Stimulated activated CD4-positive, alpha-beta T cell treated with anti-CD3 and anti-CD28 coated beads, Interleukin-4, amount 100 ng/mL, for 24 hours (primary cell): Measurements from ENCODE around the gene SUN1.

Source experiments
- DNase-seq: peaks from one replicate; pipeline ENCODE4 v3.0.0-alpha.2; 2020

The SUN1 gene

GRCh38 chr7:879706-880105 is 47.4 kb downstream of the SUN1 start:
- no peak for DNase-seq

GRCh38 chr7:880450-880849 is 48.2 kb downstream of the SUN1 start:
- DNase-seq: no peak

GRCh38 chr7:881441-882234 is 49.4 kb downstream of the SUN1 start:
- DNase-seq: no peak

- DNase-seq: no peak
These were observed 50.2 kb downstream of the SUN1 start for GRCh38 chr7:882336-883035.

GRCh38 chr7:883055-884021 is 51.1 kb downstream of the SUN1 start:
- DNase-seq: no peak

GRCh38 chr7:884191-885003 is 52.1 kb downstream of the SUN1 start:
- DNase-seq: no peak

GRCh38 chr7:885261-885892 is 53.1 kb downstream of the SUN1 start:
- no peak for DNase-seq

- no peak for DNase-seq
These were observed 53.8 kb downstream of the SUN1 start for GRCh38 chr7:885893-886625.

GRCh38 chr7:886626-887487 is 54.6 kb downstream of the SUN1 start:
- no peak for DNase-seq

GRCh38 chr7:887488-887820 is 55.2 kb downstream of the SUN1 start:
- DNase-seq: no peak

GRCh38 chr7:888081-889024 is 56.1 kb downstream of the SUN1 start:
- DNase-seq: no peak

GRCh38 chr7:889025-889390 is 56.7 kb downstream of the SUN1 start:
- DNase-seq: no peak

- DNase-seq: no peak
These were observed 57.1 kb downstream of the SUN1 start for GRCh38 chr7:889391-889790.

GRCh38 chr7:890868-891267 is 58.6 kb downstream of the SUN1 start:
- DNase-seq: no peak

- no peak for DNase-seq
These were observed 59.0 kb downstream of the SUN1 start for GRCh38 chr7:891291-891690.

- no peak for DNase-seq
These were observed 59.5 kb downstream of the SUN1 start for GRCh38 chr7:891805-892204.

GRCh38 chr7:892648-893593 is 60.6 kb downstream of the SUN1 start:
- no peak for DNase-seq

- no peak for DNase-seq
These were observed 61.4 kb downstream of the SUN1 start for GRCh38 chr7:893686-894085.
